Neural cell (in vitro differentiated cells): ENCODE results near the gene KATNA1. TPM values are rescaled to one million over a fixed set of nuclear protein-coding genes. Genes with fewer than 3 reads are reported as not detected.

Source experiments
- H2AFZ ChIP-seq: fragments of 200-600, 300-800 bp; sonication (generic), shearing (Covaris generic); 2 replicates; pipeline ENCODE4 v1.6.0; 2014; ENCODE audit warnings: low read depth, mild to moderate bottlenecking, antibody characterized with exemption, low read length, moderate library complexity
- H3F3A ChIP-seq: fragments of 200-600 bp; shearing (Covaris generic); 2 replicates; pipeline ENCODE4 v1.6.1; 2016; ENCODE audit warnings: mild to moderate bottlenecking, moderate library complexity, mixed read lengths, antibody characterized with exemption, low read length; ENCODE audit not compliant: insufficient read depth, poor library complexity, severe bottlenecking
- H3K27ac ChIP-seq: fragments of 200-600, 300-800 bp; sonication (generic), shearing (Covaris generic); 2 replicates; pipeline ENCODE4 v1.5.1; 2014; ENCODE audit warnings: mild to moderate bottlenecking, low read length, moderate library complexity
- H3K27me3 ChIP-seq: fragments of 300-800, 200-600 bp; sonication (generic), shearing (Covaris generic); 2 replicates; pipeline ENCODE4 v1.6.0; 2014; ENCODE audit warnings: mild to moderate bottlenecking, low read depth, low read length, moderate library complexity; ENCODE audit not compliant: insufficient read depth
- H3K36me3 ChIP-seq: fragments of 300-800, 200-600 bp; sonication (generic), shearing (Covaris generic); 2 replicates; pipeline ENCODE4 v1.5.1; 2014; ENCODE audit warnings: mild to moderate bottlenecking, antibody characterized with exemption, low read length, moderate library complexity; ENCODE audit not compliant: insufficient read depth
- H3K4me2 ChIP-seq: fragments of 300-800, 200-600 bp; sonication (generic), shearing (Covaris generic); 2 replicates; pipeline ENCODE4 v1.6.0; 2014; ENCODE audit warnings: mild to moderate bottlenecking, low read length
- H3K4me3 ChIP-seq: fragments of 300-800, 200-600 bp; sonication (generic), shearing (Covaris generic); 2 replicates; pipeline ENCODE4 v1.5.1; 2014; ENCODE audit warnings: mild to moderate bottlenecking, low read length, moderate library complexity
- H3K79me2 ChIP-seq: fragments of 200-600 bp; shearing (Covaris generic); replicated peaks from 2 replicates; pipeline ENCODE4 v1.6.0; 2014; ENCODE audit warnings: mild to moderate bottlenecking, low read length, moderate library complexity; ENCODE audit not compliant: insufficient read depth
- H3K9ac ChIP-seq: fragments of 300-800, 200-600 bp; sonication (generic), shearing (Covaris generic); 2 replicates; pipeline ENCODE4 v1.6.1; 2016; ENCODE audit warnings: mild to moderate bottlenecking, low read length, mixed read lengths
- H3K9me2 ChIP-seq: fragments of 200-600 bp; shearing (Covaris generic); 2 replicates; pipeline ENCODE4 v1.6.1; 2016; ENCODE audit warnings: mild to moderate bottlenecking, low read length, mixed read lengths; ENCODE audit not compliant: insufficient read depth
- H3K9me3 ChIP-seq: fragments of 200-600, 300-800 bp; sonication (generic), shearing (Covaris generic); 2 replicates; pipeline ENCODE4 v1.6.1; 2016; ENCODE audit warnings: mild to moderate bottlenecking, mixed run types, low read length, moderate library complexity, mixed read lengths
- H4K20me1 ChIP-seq: fragments of 200-600 bp; shearing (Covaris generic); 2 replicates; pipeline ENCODE4 v1.6.1; 2016; ENCODE audit warnings: mild to moderate bottlenecking, mixed run types; ENCODE audit not compliant: insufficient read depth
- CTCF ChIP-seq: fragments of 450-650 bp; IDR thresholded peaks from 2 replicates; pipeline ENCODE4 v1.5.1; 2014; ENCODE audit warnings: antibody characterized with exemption, mild to moderate bottlenecking, moderate library complexity; ENCODE audit not compliant: poor library complexity, severe bottlenecking
- MXI1 ChIP-seq: fragments of 450-650 bp; conservative IDR thresholded peaks from 2 replicates; pipeline ENCODE4 v1.6.1; 2014; ENCODE audit warnings: antibody characterized with exemption, mild to moderate bottlenecking; ENCODE audit not compliant: poor library complexity, severe bottlenecking
- POLR2AphosphoS5 ChIP-seq: IDR thresholded peaks from 2 replicates; pipeline ENCODE4 v1.6.1; 2012
- RAD21 ChIP-seq: fragments of 450-650 bp; conservative IDR thresholded peaks from 2 replicates; pipeline ENCODE4 v1.6.1; 2014; ENCODE audit warnings: antibody characterized with exemption, mild to moderate bottlenecking, moderate library complexity
- SMC3 ChIP-seq: fragments of 450-650 bp; conservative IDR thresholded peaks from 2 replicates; pipeline ENCODE4 v1.6.1; 2014; ENCODE audit warnings: antibody characterized with exemption, mild to moderate bottlenecking, moderate library complexity; ENCODE audit not compliant: poor library complexity
- TAF1 ChIP-seq: IDR thresholded peaks from 2 replicates; pipeline ENCODE4 v1.6.1; 2012; ENCODE audit warnings: low read depth
- polyA plus RNA-seq: library from polyadenylated mRNA; depleted of rRNA; stranded (reverse); fragments of >200 nt; gene quantifications from 2 replicates; pipeline ENCODE4 v1.2.3, GENCODE V29; 2014
- small RNA-seq, 3 experiments: library from RNA; depleted of rRNA; stranded (forward); fragments of <200 nt; gene quantifications; one replicate each; pipeline ENCODE3, GENCODE V24; 2012

KATNA1 gene
- polyA plus RNA-seq, 1 donor from 2014 or later = 23.1 TPM

- no peaks in the 10 kb centered on the region for H3K36me3 ChIP-seq
- H3F3A ChIP-seq = no peaks in the 10 kb centered on the region
- peak overlapping the region; percentile 90 for H2AFZ ChIP-seq
- H3K79me2 ChIP-seq = peaks cover 53% of the 10 kb centered on the region
- H3K9me2 ChIP-seq = no peaks in the 10 kb centered on the region
- H3K27ac ChIP-seq = peak overlapping the region; percentile 97
- H3K4me3 ChIP-seq = peak overlapping the region; percentile 90
- H3K9ac ChIP-seq = peak overlapping the region; percentile 96
- TF ChIP-seq SMC3 (peak; percentile 56), MXI1 (no peak), RAD21 (no peak), POLR2AphosphoS5 (peak; percentile 29), TAF1 (peak; percentile 64), CTCF (peak; percentile 57)
- no peaks in the 10 kb centered on the region for H4K20me1 ChIP-seq
- H3K4me2 ChIP-seq = peak overlapping the region; percentile 89
- H3K27me3 ChIP-seq = no peaks in the 10 kb centered on the region
- no peaks in the 10 kb centered on the region for H3K9me3 ChIP-seq
Observed at GRCh38 chr6:149545258-149545753, 103.2 kb downstream of the KATNA1 start.

Small RNAs within 50 kb of the gene (small RNA-seq; reads per million reads assigned to genes)
- gene RF00019 (0 to 1.2 (median 0) reads per million in 3 experiments), gene RF00410 (0 reads per million in 3 experiments)

Other genes with a start within 250 kb of the KATNA1 start
- not detected in 2 replicates for gene SUMO4, start 248.5 kb downstream of the KATNA1 start, polyA plus RNA-seq
- 0.66 and 1.0 TPM in 2 replicates for gene ZC3H12D, start 163.7 kb downstream of the KATNA1 start, polyA plus RNA-seq
- gene PPIL4, start 102.7 kb downstream of the KATNA1 start, polyA plus RNA-seq = 43.6 and 57.2 TPM in 2 replicates
- 19.8 and 28.4 TPM in 2 replicates for gene GINM1, start 82.3 kb downstream of the KATNA1 start, polyA plus RNA-seq
- gene LATS1, start 69.4 kb upstream of the KATNA1 start, polyA plus RNA-seq = 12.8 and 12.9 TPM in 2 replicates
- 20.9 and 26.9 TPM in 2 replicates for gene NUP43, start 97.8 kb upstream of the KATNA1 start, polyA plus RNA-seq
- 384 and 400 TPM in 2 replicates for gene PCMT1, start 101.0 kb upstream of the KATNA1 start, polyA plus RNA-seq
- 53.5 and 57.0 TPM in 2 replicates for gene LRP11, start 215.6 kb upstream of the KATNA1 start, polyA plus RNA-seq
- not detected in 2 replicates for gene RAET1E, start 249.4 kb upstream of the KATNA1 start, polyA plus RNA-seq